GM21737 (cell line): ENCODE data around the gene IFITM2.
"Not testable (repeated sequence)": the region's sequence is repeated elsewhere in the genome, so short reads cannot be mapped to it uniquely, and the experiment has no call there.

Source experiments
- ATAC-seq: cut with Tn5 transposase; IDR thresholded peaks from one replicate; pipeline ENCODE4 v1.9.1; 2021; ENCODE audit warnings: mild to moderate bottlenecking, moderate library complexity; ENCODE audit not compliant: unreplicated experiment

Gene IFITM2

DNA sequence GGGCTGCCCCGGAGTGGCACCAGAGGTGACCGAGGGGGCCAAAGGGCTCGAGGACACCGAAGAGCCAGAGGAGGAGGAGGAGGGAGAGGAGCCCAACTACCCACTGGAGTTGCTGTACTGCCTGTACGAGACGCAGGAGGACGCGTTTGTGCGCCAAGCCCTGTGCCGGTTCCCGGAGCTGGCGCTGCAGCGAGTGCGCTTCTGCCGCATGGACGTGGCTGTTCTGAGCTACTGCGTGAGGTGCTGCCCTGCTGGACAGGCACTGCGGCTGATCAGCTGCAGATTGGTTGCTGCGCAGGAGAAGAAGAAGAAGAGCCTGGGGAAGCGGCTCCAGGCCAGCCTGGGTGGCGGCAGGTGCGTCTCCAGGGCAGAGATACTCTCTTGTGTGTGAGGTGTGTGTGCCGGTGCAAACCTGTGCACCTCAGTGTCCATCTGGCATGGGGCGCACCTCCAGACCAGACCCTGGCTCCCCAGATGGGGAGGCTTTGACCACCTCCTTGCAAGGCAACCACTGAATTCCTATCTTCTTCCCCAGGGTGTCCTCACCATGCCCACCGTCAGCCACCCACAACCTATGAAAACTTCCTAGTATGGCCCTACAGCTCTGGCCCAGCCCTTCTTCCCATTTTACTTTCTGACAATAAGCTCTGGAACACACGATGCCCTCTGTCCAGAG lies 26.0 kb upstream of the IFITM2 start:
- no peak for ATAC-seq

DNA sequence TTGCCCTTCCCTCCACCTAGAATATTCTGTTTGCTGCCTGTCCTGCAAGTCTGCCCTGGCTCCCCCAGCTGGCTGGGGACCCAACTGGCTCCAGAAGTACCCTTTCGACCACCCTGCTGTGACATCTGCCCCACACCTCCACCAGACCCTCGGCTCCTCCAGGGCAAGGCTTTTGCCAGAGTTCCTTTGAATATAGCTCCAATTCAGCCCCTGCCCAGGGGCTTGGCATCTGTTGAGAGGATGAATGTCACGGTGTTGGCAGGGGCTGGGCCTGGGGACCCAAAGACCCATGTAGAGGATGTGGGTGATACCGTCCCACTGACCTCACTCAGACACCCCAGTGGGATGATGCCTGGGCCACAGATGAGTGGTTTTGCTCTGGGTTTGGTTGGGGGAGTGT lies 25.4 kb upstream of the IFITM2 start:
- no peak for ATAC-seq

DNA sequence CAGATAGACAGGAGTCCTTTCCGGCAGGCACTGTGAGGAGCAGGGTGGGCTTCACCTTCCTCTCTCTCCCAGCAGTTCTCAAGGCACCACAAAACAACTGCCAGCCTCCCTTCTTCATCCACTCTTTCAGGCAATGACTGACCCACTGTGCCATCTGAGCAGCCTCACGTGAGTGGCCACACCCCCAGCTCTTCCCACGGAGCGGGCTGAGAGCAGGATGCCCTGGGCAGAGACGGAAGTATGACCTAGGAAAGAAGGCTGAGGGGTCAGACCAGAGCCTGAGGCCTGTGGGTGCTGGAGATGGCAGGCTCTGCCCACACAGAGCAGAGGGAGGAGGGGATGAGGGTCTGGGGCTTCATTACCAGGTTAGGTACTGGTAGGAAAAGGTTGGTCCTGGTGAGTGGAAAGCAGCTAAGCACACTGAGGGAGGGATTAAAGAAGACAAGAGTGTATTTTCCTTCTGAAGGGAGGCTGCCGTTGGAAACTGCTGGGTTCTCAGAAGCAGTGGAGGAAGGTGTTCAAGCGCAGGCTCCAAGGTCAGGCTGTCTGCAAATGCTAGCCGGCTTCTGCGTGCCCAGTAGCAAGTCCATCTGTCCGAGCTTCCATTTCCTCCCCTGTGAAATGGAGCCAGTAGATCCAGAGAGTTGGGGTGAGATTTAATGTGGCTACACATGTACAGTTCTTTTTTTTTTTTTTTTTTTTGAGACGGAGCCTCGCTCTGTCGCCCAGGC lies 24.8 kb upstream of the IFITM2 start:
- ATAC-seq = no peak

DNA sequence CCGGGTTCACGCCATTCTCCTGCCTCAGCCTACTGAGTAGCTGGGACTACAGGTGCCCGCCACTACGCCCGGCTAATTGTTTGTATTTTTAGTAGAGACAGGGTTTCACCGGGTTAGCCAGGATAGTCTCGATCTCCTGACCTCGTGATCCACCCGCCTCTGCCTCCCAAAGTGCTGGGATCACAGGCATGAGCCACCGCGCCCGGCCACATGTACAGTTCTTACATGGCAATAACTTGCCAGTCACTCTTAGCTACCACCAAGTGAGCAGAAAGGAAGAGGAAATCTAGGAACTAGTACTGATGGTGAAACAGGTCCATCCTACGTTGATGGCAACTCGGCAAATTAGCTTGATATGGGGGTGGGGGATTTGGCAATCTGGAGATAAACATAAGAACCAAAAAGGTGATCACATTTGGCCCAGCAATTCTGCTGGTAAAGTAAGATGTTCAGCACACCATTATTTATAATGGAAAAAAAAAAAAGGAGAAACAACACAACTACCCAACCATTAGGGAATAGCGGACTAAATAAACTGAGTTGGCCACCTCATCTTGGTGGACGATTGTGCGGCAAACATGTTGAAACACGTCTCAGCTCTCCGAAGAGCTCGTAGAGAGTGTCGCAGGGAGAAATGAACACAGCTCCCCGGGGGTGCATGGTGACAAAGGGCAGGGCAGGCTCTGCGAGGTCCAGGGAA lies 24.1 kb upstream of the IFITM2 start:
- ATAC-seq = no peak

DNA sequence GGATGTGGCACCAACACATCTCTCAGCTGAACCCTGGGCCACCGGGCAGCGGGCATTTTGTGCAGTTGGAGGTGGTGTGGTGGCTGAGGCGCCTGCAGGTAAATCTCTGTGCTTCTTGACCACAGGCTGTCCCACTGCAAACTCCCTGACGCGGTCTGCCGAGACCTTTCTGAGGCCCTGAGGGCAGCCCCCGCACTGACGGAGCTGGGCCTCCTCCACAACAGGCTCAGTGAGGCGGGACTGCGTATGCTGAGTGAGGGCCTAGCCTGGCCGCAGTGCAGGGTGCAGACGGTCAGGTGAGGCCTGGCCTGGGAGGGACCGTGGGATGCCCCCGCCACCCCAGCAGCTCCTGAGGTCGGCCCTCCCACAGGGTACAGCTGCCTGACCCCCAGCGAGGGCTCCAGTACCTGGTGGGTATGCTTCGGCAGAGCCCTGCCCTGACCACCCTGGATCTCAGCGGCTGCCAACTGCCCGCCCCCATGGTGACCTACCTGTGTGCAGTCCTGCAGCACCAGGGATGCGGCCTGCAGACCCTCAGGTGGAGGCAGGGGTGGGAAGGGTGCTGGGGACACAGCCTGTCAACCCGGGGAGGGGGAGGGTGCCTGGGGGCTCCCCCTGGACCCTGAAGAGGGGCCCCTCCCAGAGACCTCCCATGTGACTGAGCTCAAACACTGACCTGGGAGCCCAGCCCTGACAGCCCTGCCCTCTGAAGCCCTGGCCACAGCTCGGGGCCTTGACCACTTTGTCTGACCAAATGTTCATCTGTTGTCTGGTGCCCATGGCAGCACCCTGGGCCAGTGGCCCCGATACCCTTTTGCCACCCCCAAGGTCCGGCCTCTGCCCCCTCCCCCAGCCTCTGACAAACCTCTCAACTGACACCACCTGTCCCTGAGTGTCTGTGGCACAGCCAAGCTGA lies 23.3 kb upstream of the IFITM2 start:
- ATAC-seq = no peak

DNA sequence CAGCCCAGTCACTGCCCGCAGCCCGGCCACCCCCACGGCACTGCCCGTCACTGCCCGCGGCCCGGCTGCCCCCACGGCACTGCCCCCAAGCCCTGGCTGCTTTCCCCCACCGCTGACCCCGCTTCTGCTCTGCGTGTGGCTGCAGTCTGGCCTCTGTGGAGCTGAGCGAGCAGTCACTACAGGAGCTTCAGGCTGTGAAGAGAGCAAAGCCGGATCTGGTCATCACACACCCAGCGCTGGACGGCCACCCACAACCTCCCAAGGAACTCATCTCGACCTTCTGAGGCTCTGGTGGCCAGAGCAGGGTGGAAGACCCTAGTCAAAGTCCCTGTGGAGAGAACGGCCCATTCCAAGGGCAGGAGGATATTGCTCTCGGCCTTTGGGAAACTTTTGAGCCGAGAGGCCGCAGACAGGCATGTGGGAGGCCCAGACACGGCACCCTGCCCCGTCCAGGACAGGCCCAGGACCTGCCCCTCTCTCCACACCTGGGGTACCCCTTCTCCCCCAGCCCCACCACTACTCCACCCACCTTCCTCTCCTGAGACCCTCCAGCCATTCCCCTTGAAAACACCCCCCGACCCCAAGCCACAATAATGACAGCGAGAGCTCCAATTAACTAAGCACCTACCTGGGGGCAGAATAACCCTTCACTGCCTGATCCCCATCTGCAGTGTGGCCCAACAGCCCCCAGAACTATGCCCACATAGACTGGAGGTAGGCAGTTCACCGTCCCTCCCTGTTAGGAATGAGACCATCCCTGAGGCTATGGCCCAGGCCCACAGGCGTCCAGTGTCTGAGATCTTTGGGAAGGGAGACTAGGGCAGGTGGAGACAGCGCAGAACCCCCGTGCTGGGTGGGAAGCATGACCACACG lies 22.4 kb upstream of the IFITM2 start:
- ATAC-seq = no peak

DNA sequence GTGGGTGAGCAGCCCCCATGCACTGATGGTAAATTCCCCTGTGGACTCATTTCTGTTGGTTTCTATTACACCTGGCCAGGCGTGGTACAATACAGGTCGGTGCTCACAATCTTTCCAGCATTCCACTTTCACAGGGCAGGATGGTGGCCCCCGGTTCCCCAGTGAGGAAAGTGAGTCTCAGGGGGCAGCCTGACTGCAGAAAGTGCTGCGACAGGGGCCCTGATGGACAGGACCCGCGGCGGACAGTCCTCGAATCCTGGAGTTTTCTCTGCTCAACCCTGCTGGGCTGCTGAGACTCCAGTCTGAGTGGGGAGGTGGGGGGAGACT lies 21.8 kb upstream of the IFITM2 start:
- no peak for ATAC-seq

DNA sequence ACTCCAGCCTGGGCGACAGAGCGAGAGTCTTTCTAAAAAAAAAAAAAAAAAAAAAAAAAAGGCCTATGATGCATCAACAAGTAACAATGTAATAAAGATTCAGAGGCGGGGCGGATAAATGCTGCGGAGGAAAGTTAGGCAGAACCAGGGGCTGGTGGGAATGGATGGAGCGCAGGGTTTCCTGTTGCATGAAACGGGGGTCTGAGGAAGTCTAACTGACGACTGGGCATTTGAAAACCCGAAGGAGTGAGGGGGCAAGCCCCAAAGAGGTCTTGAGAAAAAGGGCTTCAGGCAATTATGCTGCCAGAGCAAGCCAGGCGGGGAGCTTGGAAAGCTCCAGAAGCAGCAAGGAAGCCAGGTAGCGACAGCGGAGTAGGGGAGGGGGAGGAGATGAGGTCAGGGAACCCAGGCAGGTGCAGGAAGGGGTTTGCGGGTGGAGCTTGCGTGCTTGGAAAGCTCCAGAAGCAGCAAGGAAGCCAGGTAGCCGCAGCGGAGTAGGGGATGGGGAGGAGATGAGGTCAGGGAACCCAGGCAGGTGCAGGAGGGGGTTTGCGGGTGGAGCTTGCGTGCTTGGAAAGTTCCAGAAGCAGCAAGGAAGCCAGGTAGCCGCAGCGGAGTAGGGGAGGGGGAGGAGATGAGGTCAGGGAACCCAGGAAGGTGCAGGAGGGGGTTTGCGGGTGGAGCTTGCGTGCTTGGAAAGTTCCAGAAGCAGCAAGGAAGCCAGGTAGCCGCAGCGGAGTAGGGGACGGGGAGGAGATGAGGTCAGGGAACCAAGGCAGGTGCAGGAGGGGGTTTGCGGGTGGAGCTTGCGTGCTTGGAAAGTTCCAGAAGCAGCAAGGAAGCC lies 20.4 kb upstream of the IFITM2 start:
- not testable (repeated sequence) for ATAC-seq

DNA sequence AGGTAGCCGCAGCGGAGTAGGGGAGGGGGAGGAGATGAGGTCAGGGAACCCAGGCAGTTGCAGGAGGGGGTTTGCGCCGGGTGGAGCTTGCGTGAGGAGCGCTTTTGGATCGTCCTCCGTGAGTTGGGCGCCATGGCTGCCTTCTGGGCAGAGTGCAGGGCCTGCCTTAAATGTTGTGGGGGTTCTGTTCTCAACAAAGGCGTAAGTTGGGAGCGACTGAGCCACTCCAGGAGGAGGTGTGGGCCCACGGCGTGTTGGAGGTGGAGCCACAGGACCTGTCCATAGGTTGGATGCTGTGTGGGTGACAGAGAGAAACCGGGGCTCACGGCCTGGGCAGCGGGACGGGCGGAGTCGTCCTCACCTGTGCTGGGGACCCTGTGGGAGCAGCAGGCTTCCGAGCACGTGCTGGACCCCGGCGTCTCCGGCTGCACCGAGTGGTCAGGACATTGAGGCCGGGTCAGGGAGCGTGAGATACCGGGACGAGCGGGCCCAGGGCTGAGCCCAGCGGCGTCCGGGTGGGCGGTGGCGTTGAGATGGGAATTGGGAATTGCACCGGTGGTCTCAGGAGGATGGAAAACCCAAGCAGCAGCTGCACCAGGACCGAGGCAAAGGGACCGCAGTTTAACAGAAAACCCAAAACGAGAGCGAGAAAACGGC lies 19.7 kb upstream of the IFITM2 start:
- ATAC-seq = no peak

DNA sequence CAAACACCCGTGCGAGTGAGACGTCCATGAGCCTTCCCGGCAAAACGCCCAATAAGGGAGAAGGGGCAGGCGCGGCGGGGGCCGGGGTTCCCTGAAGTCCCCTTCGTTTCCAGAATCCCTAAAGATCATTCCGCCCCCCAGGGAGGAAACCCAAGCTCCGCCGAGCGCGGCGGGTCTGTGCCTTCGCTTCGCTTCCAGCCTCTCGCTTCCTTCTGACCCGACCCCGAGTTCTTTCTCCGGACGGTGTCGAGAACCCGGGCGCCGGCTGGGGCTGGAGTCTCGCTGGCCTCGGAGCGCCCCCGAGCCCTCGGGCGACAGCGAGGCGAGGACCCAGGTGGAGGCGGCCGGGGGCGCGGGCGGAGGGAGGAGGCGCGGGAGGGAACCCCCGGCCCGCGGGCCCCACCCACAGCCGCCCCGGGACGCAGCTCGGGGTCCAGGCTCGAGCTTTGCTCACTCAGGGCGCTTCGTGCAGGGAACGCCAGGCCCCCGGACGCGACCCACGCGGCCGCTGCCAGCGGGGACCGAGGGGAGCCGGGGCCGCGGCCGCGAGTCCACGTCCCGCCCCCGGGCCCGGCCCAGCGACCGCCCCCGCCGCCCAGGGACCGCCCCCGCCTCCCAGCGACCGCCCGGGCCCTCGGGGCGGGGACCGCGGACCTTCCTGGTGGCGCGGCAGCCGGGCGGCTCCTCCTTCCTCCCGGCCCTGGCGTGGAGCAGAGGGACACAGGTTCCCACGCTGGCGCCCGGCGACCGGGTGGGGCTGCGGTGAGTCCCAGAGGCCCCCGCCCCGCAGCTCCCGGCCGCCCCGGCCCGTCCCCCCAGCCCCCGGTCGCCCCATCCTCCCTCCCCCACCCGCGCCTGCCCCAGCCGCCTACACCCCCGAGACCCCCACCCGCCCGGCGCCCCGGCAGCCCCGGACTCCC lies 18.9 kb upstream of the IFITM2 start, which contains the start of gene PGGHG:
Gene PGGHG (plus strand): TSS at position 649 of the 920 bp plus-strand sequence. CDS start 691 bp downstream, outside the sequence.
- ATAC-seq = peak; percentile 54

DNA sequence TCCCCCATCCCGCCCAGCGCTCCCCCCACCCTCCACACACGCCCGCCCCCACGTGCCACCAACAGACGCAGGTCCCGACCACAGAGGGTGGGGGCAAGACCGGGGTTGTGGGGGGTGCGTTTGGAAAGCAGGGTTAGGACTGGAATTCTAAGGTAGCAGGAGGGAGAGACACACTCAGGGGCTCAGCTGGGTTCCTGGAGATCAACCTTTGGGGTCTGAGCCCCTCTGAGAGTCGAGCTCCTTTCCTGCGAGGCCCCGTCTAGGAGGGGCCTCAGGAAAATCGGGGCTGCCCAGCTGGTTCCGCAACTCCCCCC lies 18.3 kb upstream of the IFITM2 start:
- no peak for ATAC-seq

DNA sequence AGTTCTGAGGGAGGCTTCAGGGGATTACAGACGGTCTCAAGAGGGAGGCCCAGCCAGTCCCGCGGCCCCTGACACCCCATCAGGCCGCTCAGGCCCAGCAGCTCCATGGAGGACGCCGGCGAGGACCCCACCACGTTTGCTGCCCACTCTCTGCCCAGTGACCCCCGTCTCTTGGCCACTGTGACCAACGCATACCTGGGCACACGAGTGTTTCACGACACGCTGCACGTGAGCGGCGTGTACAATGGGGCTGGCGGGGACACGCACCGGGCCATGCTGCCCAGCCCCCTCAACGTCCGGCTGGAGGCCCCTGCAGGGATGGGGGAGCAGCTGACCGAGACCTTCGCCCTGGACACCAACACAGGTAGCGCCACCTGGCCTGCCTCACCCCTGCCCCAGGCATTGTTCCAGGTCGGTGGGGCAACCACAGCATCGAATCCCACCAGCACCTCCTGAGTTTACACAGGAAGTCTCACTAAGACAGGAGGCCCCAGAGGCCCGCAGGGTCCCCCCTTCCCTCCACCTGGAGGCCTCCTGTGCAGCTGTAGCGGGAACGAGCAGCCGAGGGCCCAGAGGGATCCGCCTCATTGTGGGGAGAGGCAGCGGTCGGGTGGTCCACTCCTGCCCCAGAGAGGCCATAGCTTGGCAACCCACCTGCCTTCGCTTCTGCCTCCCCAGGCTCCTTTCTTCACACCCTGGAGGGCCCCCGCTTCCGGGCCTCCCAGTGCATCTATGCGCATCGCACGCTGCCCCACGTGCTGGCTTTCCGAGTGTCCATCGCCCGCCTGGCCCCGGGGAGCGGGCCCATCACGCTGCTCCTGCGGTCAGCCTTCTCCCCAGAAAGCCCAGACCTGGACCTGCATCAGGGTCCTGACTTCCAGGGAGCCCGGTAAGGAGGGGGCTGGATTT lies 17.6 kb upstream of the IFITM2 start:
- ATAC-seq = no peak

DNA sequence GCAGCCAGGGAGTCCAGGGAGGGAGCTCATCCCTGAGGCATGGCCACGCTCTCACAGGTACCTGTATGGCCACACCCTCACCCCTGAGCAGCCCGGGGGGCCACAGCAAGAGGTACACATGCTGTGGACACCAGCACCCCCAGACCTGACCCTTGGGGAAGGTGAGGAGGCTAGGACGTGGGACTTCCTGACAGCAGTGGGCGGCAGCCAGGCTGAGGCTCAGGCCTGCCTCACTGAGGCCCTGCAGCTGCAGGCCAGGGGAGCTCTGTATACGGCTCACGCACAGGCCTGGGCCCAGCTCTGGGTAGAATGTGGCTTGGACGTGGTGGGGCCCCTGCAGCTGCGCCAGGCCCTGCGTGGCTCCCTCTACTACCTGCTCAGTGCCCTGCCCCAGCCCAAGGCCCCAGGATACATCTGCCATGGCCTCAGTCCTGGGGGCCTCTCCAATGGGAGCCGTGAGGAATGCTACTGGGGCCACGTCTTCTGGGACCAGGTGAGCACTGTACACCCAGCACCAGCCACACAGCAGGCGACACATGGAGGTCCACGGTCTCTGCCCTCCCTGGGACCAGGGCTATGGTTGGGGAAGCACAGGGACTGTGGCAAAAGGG lies 16.9 kb upstream of the IFITM2 start:
- ATAC-seq = no peak

DNA sequence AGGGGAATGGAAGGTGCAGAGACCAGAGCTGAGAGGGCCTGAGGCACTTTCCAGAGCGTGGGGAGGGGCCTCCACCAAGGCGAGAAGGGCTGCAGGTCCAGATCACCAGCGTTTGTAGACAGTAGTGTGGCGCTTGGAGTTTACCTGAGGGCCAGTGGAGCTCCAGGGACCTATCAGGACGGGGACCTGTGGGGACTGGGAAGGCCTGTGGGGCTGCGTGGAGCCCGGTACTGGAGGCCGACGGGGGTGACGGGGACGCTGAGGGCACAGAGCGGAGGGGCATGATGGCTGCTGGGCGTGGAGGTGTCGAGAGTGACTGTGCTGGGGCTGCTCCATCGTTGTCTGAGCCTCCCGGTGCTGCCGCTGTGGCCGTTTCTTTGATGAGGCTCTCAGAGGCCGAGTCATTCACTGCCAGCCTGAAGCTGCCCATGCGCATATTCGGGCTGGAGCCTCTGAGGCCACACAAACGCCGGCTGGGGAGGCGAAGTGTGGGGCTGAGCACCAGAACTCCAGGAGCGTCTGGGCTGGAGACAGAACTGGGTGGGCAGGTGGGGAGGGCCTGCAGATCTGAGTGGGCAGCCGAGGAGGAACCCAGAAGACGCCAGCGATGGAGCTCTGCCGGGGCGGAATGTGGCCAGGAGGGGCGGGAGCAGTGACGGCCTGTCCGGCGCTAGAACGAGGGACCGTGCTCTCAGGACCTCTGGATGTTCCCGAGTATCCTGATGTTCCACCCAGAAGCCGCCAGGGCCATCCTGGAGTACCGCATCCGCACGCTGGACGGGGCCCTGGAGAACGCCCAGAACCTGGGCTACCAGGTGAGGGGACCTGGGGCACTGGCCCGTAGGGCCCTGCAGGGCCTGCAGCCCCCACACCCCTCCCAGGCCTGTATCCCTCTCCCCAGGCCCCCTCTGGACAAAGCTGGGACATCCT lies 16.1 kb upstream of the IFITM2 start:
- no peak for ATAC-seq
